Measurements from ENCODE around the gene NCBP1. TPM values are rescaled to one million over a fixed set of nuclear protein-coding genes. Genes with fewer than 3 reads are reported as not detected.

NCBP1 gene
- total and polyA plus RNA-seq, 2 of the 4 experiments (the other 2 are of a cell fraction), result 17.8 to 46.4 TPM

- BruUV-seq (replicated peaks), result TSS peak; percentile 86
- H2BK15ac ChIP-seq (ENCODE audit: low read depth, low read length), result peak overlapping the region; percentile 93
- H3K9me3 ChIP-seq (ENCODE audit: control insufficient read depth, insufficient read depth, low read length), result no peaks in the 10 kb centered on the region
- no peak for TF ChIP-seq CTCF (conservative IDR thresholded peaks at IDR 0.05; ENCODE audit: low read depth, low read length)
- TF ChIP-seq BHLHE40 (IDR thresholded peaks at IDR 0.05; ENCODE audit: low read depth, low read length), result no peak
- no peak for TF ChIP-seq MAZ (IDR thresholded peaks at IDR 0.05; ENCODE audit: borderline replicate concordance, low read depth, low read length)
- TF ChIP-seq MXI1 (IDR thresholded peaks at IDR 0.05; ENCODE audit: borderline replicate concordance, low read depth, low read length), result no peak
- TF ChIP-seq RAD21 (IDR thresholded peaks at IDR 0.05; ENCODE audit: low read length), result no peak
- TF ChIP-seq POLR2A (IDR thresholded peaks at IDR 0.05; ENCODE audit: low read depth, low read length), result no peak
- TF ChIP-seq FOS (IDR thresholded peaks at IDR 0.05; ENCODE audit: low read depth, low read length), result no peak
- no peak for TF ChIP-seq NFE2L2 (IDR thresholded peaks at IDR 0.05; ENCODE audit: low read depth, low read length)
- no peak for TF ChIP-seq RFX5 (IDR thresholded peaks at IDR 0.05; ENCODE audit: low read depth, low read length)
- no peak for TF ChIP-seq CHD1 (IDR thresholded peaks at IDR 0.05; ENCODE audit: low read depth, low read length)
- peaks cover 3% of the 10 kb centered on the region; the same call in 1 of the 2 replicates for H3K9me1 ChIP-seq (ENCODE audit: insufficient read depth, low read length)
- peaks cover 11% of the 10 kb centered on the region for H3K4me1 ChIP-seq (ENCODE audit: control insufficient read depth, insufficient read depth, low read length)
- peak overlapping the region; percentile 87 for H3K18ac ChIP-seq (ENCODE audit: low read depth, low read length)
- H3K14ac ChIP-seq (replicated peaks; ENCODE audit: low read depth, low read length), result peak overlapping the region; percentile 92
- peak overlapping the region; percentile 79 for H2AK5ac ChIP-seq (ENCODE audit: low read depth, low read length)
- peak overlapping the region; percentile 88 for H4K91ac ChIP-seq (ENCODE audit: insufficient read depth, low read depth, low read length)
- H4K8ac ChIP-seq (ENCODE audit: low read depth in 2 of 2, low read length in 2 of 2), result peak overlapping the region; percentile 95 to 98
- peak; percentile 2 for ATAC-seq (ENCODE audit: low read depth)
- no peak overlapping the region for H2BK20ac ChIP-seq (ENCODE audit: low read depth, low read length)
- peak overlapping the region; percentile 85 for H3K4me2 ChIP-seq (ENCODE audit: low read depth, low read length)
- H2BK120ac ChIP-seq (ENCODE audit: low read depth, low read length), result peak overlapping the region; percentile 61
- H2BK5ac ChIP-seq (ENCODE audit: low read depth, low read length, poor library complexity, severe bottlenecking), result peak overlapping the region; percentile 94
- H3K4ac ChIP-seq (ENCODE audit: low read depth, low read length), result peak overlapping the region; percentile 94
- no peaks in the 10 kb centered on the region for H3K27me3 ChIP-seq (ENCODE audit: control insufficient read depth, insufficient read depth, low read length)
- ChIA-PET POLR2A (ENCODE audit: unreplicated experiment) (interaction anchor here (0.6 kb wide), 1 partner anchor 11 kb away, joined by 4 read pairs; no protein-coding TSS in a partner anchor), CTCF (interaction anchor here (1.7 to 1.8 kb wide), 2 partner anchors 34 to 163 kb away, joined by 6 to 7 read pairs; no protein-coding TSS in a partner anchor)
- in situ Hi-C loops (cut with MboI; ENCODE audit: low sequenced_read_pairs) (no loop called here), dilution Hi-C loops (cut with HindIII; ENCODE audit: low sequenced_read_pairs, unreplicated experiment) (no loop called here), intact Hi-C loops (cut with micrococcal nuclease) (no loop called here)
- H4K20me1 ChIP-seq (ENCODE audit: insufficient read depth, low read length), result peaks cover 27% of the 10 kb centered on the region
- peak overlapping the region; percentile 95 for H3K27ac ChIP-seq (ENCODE audit: insufficient read depth, low read length)
- H3K23ac ChIP-seq (ENCODE audit: low read depth, low read length), result peak overlapping the region; percentile 99
- H3K56ac ChIP-seq (ENCODE audit: extremely low read depth, insufficient read depth, low read length), result peak overlapping the region; percentile 99
- H3K36me3 ChIP-seq (ENCODE audit: control insufficient read depth, insufficient read depth, low read length), result no peaks in the 10 kb centered on the region
- H3K4me3 ChIP-seq (ENCODE audit: insufficient read depth, low read depth, low read length), result peak overlapping the region; percentile 59
- H4K5ac ChIP-seq (ENCODE audit: low read depth, low read length), result peak overlapping the region; percentile 93
- peak overlapping the region; percentile 92 for H3K9ac ChIP-seq (ENCODE audit: low read depth, low read length)
- peak overlapping the region; percentile 97 for H2AFZ ChIP-seq (replicated peaks; ENCODE audit: low read length, poor library complexity)
- H3K79me1 ChIP-seq (ENCODE audit: low read depth in 1 of 2, low read length in 2 of 2), result peaks cover 17 to 49% of the 10 kb centered on the region in 2 experiments
- peak; percentile 84 for DNase-seq
- WGBS, 2 experiments (ENCODE audit: extremely low coverage in 2 of 2, insufficient read length in 1 of 2), result 1% methylated on average over 14 of the region's 27 CpGs; no CpG with 5 or more reads in 1 of the 2 experiments
- H2AK9ac ChIP-seq (replicated peaks; ENCODE audit: low read depth, low read length, poor library complexity), result peak overlapping the region; percentile 48
Observed at GRCh38 chr9:97632248-97632984, 1.2 kb upstream of the NCBP1 start.
